ENCODE data around the gene RFT1.

GRCh38 chr3:53144862-53145712 is 14.9 kb upstream of the RFT1 start:
- TF ChIP-seq LEF1 (IDR thresholded peaks at IDR 0.05; ENCODE audit: borderline replicate concordance) (no peak), SUZ12 (IDR thresholded peaks at IDR 0.05) (no peak), FOXA1 (IDR thresholded peaks at IDR 0.05) (no peak), ZNF384 (IDR thresholded peaks at IDR 0.05) (no peak), SP1 (IDR thresholded peaks at IDR 0.05) (no peak), BHLHE40 (IDR thresholded peaks at IDR 0.05; ENCODE audit: borderline replicate concordance) (no peak), FOXK2 (IDR thresholded peaks at IDR 0.05) (no peak)
